Subcutaneous adipose tissue (tissue), 4 donors: Measurements from ENCODE around the gene TUT1. TPM values are rescaled to one million over a fixed set of nuclear protein-coding genes. Genes with fewer than 3 reads are reported as not detected.

Experiments used
- total RNA-seq, 4 donors: library from RNA; depleted of rRNA; stranded (reverse); fragments of >200 nt; gene quantifications; one replicate each; pipeline ENCODE4 v1.1.0, GENCODE V29; 2016
- TF ChIP-seq, protein P1 (sequence below): fragments of 450-650 bp; IDR thresholded peaks from one replicate; pipeline ENCODE4 v1.5.1; 2016; ENCODE audit warnings: low read depth, mild to moderate bottlenecking, control low read depth, antibody characterized with exemption, moderate library complexity

TUT1 gene
- total RNA-seq, 4 donors from 2014 or later = 3.4 to 13.4 (median 7.9) TPM

DNA sequence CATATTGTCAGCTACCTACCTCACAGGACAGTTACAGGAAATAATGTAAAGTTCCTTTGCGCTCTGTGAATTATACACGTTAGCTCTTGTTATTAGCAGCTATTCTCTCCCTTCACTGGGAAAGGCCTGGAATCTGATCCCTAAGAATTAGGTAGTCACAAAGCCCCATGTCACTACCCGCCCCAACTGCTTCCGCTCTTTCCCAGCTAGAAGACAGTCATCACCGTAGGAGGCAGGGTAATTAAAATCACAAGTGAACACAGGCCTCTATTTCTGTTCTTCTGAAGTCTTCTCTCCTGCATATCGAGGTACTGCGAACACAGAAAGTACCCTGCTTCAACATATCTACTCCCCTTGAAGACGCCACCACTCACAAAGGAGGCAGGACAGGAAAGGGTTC lies 32.1 kb downstream of the TUT1 start:
- TF ChIP-seq, protein P1, sequence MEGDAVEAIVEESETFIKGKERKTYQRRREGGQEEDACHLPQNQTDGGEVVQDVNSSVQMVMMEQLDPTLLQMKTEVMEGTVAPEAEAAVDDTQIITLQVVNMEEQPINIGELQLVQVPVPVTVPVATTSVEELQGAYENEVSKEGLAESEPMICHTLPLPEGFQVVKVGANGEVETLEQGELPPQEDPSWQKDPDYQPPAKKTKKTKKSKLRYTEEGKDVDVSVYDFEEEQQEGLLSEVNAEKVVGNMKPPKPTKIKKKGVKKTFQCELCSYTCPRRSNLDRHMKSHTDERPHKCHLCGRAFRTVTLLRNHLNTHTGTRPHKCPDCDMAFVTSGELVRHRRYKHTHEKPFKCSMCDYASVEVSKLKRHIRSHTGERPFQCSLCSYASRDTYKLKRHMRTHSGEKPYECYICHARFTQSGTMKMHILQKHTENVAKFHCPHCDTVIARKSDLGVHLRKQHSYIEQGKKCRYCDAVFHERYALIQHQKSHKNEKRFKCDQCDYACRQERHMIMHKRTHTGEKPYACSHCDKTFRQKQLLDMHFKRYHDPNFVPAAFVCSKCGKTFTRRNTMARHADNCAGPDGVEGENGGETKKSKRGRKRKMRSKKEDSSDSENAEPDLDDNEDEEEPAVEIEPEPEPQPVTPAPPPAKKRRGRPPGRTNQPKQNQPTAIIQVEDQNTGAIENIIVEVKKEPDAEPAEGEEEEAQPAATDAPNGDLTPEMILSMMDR = no peak

DNA sequence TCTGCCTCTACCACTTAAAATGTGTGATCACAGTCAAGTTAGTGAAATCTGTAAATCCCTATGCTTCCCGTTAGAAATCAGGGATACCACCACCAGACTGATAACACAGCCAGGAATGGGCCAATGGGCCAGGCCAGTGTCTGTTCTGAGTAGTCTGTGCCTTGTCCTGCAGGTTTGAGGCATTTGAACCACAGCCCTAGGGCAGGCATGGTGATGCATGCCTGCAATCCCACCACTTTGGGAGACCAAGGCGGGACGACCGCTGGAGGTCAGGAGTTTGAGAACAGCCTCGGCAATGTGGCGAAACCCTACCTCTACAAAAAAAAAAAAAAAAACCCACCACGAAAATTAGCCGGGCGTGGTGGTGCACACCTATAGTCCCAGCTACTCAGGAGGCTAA lies 32.7 kb downstream of the TUT1 start:
- TF ChIP-seq, protein P1 = no peak

GRCh38 chr11:62556875-62557631 lies 34.3 kb downstream of the TUT1 start:
- TF ChIP-seq, protein P1 = no peak

GRCh38 chr11:62556108-62556874 lies 35.0 kb downstream of the TUT1 start:
- TF ChIP-seq, protein P1 = no peak

DNA sequence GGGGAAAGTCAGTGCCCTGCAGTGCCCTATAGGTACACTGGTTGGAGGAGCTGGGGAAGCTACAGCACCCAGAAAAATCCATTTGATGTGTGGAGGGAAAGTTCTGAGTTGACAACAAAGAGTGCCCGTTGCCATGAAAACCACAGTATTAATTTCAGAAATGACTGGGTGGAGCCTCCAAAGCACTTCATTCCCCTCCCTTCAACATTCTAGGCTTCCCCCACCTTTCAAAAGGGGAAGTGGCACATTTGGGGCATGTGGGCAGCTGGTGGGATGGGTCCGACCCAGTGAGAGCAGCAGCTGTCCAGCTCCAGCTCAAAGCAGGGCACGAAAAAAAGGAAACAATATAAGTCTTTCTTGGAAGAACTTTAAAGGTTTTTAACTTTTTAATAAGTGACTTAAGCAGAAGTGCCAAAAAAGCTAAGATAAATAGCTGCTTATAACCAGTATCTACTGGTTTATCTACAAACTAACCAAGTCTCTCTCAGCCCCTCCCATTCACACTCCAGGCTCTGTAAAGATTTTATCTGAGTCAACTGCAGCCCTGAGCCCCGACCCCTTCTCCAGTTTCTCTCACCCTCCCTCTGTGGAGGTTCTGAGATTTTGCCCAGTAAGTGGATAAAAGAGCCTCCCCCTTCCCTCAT lies 35.7 kb downstream of the TUT1 start:
- TF ChIP-seq, protein P1 = no peak

DNA sequence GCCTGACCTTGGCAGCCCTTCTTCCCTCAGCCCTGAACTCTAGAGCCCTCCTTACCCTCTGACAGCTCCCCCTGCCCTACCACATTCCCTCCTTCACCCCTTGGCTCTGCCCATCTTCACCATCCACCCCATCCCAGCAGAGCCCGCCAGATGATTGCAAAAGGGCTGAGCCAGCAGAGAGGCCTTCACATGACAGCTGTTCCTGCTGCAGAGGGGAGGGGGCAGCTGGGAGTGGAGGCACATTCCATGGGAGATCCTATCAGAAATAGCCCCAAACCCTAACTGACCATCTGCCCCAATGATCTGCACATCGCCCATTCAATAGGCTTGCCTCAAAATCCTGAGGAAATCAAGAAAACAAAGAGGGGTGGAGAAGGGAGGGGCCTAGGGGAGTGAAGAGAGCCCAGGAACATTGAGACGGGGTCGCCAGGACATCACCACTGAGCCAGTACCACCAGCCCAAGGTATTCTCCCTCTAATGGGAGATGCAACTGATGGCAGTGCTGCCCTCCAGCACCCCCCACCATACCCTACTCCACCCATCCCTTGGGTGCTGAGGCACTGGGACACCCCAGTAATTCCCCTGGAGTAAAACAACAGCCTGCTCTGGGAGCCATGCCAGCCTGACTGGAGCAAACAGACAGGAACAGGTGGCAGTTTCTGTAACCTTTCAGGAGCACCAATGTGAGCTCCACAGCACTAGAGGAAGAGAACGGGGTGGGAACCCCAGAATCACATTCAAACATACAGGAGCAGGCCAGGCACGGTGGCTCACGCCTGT lies 36.7 kb downstream of the TUT1 start:
- TF ChIP-seq, protein P1 = no peak
